Stimulated activated CD4-positive, alpha-beta T cell treated with anti-CD3 and anti-CD28 coated beads, Interleukin-2, amount 100 ng/mL, for 24 hours (primary cell): ENCODE measurements around the gene GPR171.

Experiments used
- DNase-seq, 2 donors: peaks; one replicate each; pipeline ENCODE4 v3.0.0-alpha.2; 2020

Gene GPR171

DNA sequence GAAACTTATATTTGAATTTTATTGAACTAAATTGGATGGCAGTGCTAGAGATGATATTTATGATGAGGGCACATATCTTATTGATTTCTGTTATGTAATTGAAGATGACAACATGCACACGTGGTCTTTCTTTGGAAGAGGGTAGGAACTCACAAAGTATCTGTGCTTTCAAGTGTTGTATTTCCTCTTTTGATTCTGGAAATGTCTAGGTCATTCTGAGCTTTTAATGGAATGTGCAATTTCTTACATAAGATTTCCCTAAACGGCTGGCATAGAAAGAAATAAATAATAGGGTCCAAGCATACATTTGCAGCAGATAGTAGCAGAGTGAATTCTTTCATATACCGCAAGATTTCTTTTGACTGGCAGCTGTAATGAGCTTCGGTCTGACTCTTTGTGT lies 10.1 kb upstream of the GPR171 start:
- no peak for DNase-seq

DNA sequence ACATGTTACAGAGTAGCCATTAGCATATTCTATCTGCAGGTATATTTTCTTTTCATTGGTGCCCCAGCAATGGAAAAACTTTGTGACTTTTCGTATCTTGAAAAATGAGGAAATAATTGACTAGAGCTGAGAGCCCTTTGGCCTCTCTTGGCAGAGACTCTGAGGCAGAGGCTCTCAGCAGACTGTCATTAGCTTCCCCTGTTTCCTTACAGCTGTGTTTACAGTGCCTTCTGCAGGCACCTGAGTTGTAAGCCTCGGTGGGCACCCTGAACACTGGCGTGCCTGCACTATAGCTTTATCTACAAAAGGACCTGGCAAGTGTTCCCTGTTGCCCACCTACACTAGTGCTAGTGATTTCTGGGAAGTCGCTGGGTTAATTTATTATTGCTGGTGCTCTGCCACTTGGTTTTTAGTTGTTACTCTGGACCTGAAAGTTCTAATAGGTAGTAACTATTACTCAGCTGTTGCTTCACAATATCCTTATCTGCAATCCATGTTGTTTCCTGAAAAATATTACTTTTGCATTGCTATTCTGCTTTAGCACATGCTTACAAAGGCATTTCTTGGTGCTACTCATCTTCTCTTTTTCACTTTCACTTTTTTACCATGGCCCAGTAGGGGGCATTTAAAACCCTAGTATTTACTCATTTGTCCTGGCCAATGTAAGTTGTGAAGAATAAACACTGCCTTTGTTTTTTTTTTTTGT lies 7.8 kb upstream of the GPR171 start:
- DNase-seq: no peak

DNA sequence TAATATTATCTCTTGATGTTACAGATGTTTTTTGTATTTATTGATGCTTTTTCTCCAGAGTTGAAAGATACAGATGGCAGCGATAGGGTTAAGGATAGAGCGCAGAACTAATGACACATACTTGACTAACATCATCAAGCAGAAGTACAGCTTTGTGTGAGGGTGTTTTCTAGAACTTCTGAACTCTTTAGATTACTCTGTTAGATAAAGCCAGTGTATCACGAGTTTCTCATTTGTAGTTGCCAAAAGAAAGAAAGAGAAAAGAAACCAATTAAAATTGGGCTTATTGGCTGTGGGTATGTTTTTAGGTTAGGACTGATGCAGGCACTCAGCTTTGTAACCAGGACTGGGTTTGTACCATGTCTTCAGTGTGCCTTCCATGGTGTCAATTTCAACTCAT lies 6.6 kb upstream of the GPR171 start:
- no peak for DNase-seq

- DNase-seq: no peak
Measured at GRCh38 chr3:151206201-151206600, 3.2 kb upstream of the GPR171 start.

- DNase-seq: no peak
Measured at GRCh38 chr3:151205482-151205881, 2.5 kb upstream of the GPR171 start.

- no peak for DNase-seq
Measured at GRCh38 chr3:151204530-151205402, 1.8 kb upstream of the GPR171 start.

- no peak for DNase-seq
Measured at GRCh38 chr3:151201051-151201730, 1.8 kb downstream of the GPR171 start.

GRCh38 chr3:151200586-151200985 lies 2.4 kb downstream of the GPR171 start:
- DNase-seq: no peak

DNA sequence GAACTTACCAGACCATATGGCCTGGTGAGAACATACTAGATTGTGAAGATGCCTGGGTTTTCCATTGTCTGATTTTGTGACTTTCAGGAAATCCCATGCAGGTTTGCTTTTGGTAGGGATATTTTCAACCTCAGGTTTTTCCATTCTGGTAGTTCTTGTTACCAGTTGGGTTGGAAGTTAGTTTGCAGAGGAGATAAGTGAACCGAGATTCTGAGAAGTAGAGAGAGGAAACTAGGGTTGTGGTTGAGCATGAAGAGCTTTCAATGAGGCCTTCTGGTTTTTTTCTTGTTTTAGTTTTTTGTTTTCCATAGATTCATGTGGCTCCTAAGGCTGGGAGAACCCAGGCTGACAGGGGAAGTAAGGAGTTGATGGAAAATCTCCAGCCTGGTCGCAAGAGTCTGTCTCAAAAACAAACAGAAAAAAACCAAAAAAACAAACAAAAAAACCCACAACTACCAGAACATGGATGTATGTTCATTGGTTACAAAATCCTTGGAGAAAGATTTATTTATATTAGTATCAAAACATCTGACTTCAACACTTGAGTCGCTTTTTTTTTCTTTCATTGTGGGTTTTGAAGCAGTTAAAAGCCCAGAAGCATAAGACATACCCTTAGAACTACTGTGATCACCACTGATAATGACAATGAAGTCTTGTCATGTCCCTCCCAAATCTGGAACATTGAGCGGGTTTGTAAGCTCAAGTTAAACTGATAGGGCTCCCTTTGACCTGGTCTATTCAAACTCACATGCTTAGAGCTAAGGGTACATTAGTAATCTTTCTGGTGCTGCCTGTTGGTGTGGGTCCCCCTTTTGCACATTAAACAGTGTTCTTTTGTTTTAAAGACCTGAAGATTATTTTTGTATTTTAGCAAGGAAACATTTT lies 3.2 kb downstream of the GPR171 start:
- no peak for DNase-seq

DNA sequence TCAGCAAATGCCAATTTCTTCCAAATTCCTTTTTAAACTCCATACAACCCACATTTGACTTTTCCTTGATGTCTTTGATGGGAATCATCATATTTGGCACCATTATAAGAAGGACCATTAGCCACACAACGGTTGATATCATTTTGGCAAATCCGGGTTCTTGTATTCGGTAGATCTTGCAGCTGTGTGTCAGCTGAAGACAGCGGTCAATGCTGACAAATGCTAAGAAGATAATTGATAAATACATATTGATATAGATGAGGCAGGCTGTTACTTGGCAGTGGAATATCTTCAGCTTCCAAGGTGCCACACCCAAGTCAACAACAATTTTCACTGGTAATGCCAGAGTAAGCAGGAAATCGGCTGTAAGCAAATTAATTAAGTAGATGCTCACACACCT lies 4.2 kb downstream of the GPR171 start:
- DNase-seq: no peak

- no peak for DNase-seq
Measured at GRCh38 chr3:151197981-151198767, 4.8 kb downstream of the GPR171 start.

DNA sequence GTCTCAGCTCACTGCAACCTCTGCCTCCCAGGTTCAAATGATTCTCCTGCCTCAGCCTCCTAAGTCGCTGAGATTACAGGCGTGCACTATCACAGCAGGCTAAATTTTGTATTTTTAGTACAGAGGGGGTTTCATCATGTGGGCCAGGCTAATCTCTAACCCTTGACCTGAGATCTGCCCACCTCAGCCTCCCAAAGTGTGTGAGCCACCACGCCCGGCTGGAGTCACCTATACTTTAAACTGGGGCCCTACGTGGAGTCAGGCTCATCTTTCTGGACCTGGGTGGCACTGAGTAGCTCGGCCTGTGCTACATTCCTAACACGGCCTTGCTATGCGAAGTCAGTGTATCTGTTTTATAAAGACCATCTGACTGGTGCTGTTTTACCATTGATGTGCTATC lies 5.8 kb downstream of the GPR171 start:
- DNase-seq: no peak

GRCh38 chr3:151196434-151196833 lies 6.6 kb downstream of the GPR171 start:
- DNase-seq: no peak

GRCh38 chr3:151195826-151196225 lies 7.2 kb downstream of the GPR171 start:
- no peak for DNase-seq

GRCh38 chr3:151192545-151192944 lies 10.5 kb downstream of the GPR171 start:
- no peak for DNase-seq

- no peak for DNase-seq
Measured at GRCh38 chr3:151191095-151191494, 11.9 kb downstream of the GPR171 start.

GRCh38 chr3:151183265-151183671 lies 19.7 kb downstream of the GPR171 start:
- no peak for DNase-seq

DNA sequence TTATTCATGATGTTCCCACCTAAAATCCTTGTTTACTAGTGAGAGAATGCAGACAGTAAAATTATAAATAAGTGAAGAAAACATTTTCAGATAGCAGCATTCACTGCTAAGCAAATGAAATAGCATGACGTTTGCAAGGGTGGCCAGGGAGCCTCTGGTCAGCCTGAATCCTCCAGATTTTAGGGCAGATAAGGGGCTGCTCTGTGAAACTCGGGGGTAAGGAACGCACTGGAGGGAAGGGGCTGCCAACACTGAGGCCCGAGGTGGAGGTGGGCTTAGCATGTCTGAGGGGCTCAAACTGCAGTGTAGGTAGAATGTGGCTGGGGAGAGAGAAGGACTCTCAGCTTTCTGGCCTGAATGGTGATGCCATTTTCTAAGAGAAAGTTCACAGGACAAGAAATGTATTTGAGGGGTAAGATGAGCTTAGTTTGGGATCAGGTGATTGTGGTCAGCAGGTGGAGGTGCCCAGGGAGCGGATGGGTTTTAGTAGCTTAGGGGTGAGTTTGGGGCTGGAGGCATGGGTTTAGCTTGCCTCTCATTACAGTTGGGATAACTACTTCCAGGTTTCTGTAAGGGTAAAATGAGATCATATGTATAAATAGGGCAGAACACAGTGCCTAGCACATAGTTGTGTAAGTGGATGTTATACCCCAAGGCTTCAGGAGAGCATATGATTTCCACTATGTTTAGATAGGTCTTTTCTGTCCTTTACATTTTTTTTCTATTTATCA lies 20.5 kb downstream of the GPR171 start:
- no peak for DNase-seq

- DNase-seq: no peak
Measured at GRCh38 chr3:151178208-151178845, 24.7 kb downstream of the GPR171 start.

DNA sequence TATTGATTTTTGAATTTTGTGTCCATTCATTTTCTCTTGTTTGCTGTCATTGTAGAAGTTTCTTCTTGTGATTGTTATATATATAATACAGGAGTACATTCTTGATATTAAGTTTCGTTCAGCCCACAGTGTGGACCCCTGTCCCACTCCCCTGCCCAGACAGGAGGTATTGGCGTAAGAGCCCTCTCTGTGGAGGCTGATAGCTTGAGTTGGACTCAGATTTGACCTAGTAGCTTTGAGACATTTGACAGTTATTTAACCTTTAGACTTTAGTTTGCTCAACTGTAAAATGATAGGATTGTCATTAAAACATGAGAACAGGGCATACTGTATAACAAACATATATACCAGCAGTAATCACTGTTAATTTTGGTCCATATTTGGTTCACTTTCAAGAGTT lies 27.1 kb downstream of the GPR171 start:
- no peak for DNase-seq

DNA sequence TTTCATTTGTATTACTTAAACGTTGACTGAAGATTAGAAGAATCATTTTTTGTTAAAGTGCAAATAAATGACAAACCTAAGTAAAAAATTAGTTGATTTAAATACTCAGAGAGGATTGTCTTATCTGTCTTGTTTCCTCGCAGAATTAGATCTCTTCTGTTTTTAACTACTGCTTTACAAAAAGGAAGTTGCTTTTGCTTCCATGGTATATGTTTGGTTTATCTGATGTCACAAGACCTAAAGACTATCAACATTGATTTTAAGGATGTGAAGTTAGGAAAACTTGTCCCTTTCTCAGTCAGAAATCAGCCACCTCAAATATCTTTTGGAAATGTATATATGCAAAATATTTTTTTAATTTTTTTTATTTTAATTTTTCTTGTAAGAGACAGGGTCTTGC lies 28.7 kb downstream of the GPR171 start:
- no peak for DNase-seq
